NK-92 (cell line): ENCODE results near the gene NEK6.

ENCODE experiments used
- DNase-seq: peaks from one replicate; lab custom pipeline; 2025; ENCODE audit not compliant: unreplicated experiment; lab: John Stamatoyannopoulos, UW

Gene NEK6

DNA sequence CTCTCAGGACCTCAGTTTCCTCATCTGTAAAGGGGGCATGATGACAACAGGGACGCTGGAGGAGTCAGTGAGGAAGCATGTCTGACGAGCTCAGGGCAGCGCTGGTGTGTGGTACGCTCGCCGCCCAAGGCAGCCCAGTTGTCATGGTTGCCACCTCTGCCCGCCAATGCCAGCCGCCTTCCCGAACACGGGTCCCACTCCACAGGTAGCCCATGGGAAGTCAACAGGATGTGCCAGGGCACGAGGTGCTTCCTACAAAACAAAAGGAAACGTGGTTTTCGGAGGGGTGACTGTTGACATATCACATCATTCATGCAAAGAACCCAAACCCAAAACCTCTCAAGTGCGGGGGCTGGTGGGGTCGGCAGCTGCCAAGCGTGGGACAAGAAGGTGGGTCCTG, 58.1 kb downstream of the NEK6 start:
- no peak for DNase-seq

DNA sequence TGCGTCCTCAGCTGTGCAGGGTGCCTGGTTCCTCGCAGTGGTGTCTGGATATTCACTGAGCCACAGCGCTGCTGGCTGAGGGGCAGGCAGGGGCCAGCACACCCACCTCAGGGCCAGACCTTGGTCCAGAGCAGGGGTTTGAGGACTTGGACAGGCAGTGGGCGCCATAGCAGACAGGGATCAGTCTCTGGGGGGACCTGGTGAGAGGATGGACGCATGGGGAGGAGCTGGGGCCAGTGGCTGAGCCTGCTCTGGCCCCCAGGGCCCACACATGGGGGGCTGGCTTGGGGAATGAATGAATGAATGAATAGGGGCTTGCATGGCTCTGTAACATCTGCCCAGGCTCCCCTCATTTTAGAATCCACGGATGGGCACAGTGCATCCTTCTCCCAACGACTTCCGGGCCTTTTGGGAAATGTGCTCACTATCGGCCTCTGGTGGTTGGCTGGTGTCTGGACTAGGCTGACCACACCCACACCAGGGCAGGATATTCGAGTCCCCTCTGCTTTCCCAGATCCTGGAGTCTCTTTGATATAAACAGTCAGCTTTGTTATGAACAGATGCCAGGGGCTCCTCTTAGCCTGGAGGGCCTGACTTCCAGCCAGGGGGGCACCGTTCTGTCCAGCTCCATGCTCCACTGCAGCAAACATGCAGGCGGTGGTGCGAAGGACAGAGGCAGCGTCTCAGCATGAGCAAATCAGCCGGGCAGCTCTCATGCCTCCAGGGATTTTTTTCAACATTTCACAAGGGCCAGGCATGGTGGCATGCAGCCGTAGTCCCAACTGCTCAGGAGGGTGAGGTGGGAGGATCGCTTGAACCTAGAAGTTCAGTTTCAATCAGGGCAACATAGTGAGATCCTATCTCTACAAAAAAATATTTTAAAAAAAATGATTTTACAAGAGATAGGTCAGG, 62.6 kb downstream of the NEK6 start:
- no peak for DNase-seq

DNA sequence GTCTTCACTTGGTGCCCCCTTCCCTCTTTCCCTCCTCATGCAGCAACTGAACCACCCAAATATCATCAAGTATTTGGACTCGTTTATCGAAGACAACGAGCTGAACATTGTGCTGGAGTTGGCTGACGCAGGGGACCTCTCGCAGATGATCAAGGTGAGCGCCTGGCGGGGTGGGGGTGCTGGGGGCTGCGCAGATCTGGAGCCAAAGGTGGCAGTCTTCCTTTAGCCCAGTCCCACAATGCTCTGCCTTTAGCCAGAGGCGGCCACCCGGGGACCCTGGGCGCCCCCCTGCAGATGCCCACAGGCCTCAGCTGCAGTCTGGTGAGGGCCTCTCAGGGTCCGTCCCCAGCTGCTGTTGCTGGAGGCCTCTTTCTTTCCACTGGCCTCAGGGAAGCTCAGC, 63.7 kb downstream of the NEK6 start:
- no peak for DNase-seq

DNA sequence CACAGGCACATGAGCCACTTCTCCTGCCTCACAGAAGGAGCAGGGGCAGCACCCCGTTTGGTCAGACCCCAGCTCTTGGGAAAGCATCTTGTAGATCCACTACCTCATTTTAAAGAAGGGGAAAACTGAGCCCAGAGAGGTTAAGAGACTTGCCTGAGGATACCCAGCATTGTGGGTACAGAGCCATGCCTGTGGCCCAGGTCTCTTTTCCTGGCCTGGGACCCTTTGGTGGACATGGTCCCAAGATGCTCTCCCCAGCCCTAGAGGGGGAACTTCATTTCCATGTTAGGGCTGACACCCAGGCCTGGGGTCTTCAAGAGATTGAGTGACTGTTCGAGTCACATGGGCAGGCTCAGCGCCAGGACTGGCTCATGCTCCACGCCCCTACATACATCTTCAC, 64.2 kb downstream of the NEK6 start:
- no peak for DNase-seq

DNA sequence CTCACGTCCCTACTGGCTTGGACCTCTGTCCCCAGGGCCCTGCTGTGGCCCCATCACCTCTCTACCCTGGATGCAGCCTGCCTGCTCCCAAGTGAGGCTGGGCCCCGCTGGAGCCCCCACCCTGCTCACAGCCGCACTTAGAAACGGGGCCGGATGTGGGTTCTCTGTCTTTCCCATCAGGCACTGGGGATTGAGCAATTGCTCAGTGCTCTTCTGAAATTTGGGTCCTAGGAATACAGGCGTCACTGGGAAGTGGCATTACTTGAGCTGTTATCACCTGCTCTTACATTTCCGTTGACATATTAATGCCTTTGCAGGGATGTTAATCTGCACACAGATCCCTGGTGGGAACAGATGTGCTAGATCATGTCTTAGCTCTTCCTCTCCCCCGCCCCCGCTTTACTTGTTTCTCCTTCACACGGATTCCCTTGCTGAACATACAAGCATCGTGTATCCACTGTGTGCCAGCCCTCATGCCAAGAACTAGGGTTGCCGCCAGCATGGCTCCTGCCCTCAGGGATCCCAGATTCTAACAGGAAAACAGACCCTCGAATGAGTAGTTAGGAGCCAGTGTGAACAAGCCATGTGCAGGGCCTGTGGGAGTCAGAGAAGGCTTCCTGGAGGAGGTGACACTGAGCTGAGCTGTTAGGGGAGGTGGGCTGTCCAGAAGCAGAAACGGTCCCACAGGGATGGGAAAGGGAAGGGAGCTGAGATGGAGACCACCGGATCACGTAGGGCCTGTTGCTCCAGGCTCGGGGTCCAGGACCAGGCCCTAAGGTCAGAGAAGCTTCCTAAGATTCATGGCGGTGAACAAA, 65.1 kb downstream of the NEK6 start:
- DNase-seq = no peak

DNA sequence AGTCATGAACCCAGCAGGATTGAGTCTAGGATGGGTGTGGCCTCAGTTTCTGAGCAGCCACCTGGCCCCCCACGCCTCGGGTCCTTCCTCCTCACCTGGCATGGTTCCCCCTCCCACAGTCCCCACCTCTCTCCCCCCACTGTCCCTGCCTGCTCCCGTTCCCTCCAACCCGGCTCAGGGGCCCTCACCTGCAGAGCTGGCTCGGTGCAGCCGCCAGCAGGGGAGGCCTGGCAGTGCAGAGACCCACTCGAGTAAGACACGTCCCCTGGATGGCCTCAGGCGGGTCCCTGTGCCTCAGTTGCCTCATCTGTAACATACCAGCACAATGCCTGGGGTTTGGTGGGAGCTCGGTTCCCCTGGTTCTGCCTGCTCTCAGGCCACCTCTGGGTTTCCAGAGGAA, 66.2 kb downstream of the NEK6 start:
- DNase-seq = no peak

DNA sequence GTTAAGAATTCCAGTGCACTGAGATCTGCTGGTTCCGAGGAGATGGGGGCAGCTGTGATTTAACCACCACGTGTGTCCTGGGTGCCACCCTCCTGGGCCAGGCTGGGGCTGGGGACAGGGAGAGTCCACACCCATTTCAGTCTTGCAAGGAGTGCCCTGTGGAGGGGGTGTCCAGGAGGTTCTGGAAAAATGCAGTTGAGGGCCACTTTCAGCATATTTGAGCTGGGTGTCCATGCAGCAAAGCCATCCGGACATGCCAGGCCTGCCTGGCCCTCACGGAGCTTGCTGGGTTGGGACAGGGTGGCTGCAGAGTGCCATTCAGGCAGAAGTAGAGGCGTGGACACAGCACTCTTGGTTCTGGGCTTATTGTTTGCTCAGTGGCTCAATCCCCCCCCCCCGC, 68.1 kb downstream of the NEK6 start:
- DNase-seq = no peak

DNA sequence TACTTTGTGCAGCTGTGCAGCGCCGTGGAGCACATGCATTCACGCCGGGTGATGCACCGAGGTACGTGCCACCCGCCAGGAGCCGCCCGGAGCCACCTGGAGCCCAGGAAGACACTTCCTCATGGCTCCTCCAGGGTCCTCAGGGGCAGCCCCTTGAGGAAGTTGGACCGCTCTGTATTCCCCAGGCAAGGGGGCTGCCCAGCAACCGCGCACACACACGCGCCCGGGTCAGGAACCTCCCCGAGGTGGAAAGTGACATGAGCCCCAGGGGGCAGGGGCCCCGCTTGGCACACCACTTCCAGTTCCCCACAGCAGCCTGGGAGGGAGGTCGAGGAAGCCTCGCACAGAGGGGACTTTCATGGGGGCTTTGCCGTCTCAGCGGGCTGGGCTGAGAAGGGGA, 68.6 kb downstream of the NEK6 start:
- DNase-seq = no peak

DNA sequence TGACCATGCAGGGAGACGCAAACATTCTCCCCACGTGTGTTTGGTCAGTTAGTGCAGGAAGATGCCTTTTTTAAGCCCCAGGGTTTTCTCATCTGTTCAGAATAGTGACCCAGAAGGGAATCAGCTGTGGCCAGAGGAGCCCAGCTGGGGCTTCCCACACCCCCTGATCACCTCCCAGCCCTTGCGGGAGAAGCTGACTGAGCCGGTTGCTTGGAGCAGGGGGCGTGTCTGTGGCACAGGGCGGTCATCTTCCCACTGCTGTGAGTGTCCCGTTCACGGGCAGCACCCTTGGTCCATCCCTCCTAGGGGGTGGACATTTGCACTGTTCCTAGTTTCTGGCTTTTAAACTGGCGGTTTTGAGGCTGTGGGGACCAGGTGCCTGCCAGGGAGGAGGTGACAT, 69.7 kb downstream of the NEK6 start:
- no peak for DNase-seq

DNA sequence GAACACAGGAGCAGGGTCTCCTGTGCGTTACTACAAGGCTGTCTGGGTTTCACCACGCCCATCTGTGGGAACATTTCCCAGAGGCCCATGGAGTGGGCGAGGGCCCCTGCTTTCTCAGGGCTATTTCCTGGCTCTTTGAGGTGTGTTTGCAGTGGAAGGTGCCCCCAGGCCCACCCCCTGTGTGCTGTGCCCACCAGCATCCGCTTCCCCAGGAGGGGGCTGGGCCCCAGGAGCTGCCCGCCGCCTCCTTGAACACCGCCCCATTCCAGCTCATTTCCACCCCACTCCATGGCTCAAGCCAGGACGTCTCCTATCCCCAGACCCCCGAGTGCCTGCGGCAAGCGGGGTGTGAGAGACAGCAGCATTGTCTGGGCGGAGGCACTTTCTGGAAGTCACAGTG, 70.5 kb downstream of the NEK6 start:
- no peak for DNase-seq

DNA sequence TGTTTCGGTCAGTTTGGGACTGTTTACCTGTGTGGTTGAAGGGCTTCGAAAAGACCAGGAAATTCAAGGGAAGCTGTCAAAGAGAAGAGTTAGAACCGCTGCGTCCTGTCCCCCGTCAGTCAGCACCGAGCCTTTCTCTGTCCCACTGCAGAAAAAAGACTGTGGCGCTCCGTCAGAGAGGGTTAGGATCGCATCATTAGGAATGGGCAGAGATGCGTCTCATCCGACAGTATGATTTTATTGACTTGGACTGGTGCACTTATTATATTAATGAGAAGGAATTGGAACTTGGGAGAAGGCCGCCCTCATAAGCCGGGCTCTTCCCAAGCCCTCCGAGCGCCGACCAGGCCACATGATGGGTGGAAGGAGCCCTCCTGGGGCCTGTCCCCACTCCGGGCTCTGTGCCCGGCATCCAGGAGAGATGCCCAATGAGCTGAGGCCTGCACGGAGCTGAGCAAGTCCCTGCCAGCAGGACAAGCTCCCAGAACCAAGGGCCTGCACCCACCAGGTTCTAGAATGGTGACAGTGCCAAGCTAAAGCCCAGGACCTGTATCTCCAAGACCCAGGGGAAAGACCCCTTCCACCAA, 71.5 kb downstream of the NEK6 start:
- no peak for DNase-seq

DNA sequence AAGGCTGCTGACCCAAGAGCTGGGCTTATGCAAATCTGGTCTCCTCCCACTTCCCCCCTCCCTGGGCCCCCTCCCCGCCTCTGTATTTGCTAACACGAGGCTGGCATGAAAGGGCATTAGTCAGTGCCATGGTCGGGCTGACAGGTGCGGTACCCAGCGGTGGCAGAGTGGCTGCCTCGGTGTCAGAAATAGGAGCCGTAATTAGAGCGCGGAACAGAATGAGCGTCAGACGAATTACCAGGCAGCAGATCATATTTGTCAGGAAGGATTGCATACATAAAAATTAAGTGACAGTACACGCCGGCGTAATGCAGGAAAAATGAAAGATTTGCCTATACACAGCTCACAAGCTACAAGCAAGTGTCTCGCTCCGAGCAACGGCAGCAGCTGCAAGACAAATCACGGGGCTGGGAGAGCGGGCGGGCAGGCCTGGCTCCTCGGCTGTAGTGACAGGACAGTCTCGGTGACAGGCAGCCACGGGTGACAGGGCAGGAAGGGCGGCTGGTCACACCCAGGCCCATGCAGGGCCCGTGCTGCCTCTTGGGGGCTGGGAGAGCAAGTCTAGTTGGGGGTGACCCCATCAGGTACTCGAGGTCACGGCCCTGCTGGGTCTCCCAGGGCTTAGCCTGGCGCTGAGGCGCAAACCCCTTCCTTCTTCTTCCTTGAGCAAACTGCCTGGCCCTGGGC, 72.4 kb downstream of the NEK6 start:
- DNase-seq = no peak

DNA sequence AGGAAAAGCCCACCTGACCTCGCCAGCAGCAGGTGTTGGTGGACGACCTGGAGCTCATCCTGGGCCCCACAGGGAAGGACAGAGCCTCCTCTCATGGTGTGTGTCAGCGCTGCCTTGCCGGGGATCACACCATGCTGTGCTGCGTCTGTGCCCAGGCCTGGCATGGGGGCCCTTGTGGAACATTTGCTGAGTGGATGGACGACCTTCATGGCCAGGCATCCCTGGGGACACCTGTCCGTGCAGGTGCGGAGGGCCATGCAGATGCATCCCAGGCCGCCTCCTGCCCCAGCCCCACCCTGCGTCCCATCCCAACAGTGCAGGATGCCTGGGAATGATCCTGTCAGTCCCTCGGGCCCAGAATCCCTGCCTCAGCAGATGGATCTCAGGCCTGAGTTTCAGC, 73.8 kb downstream of the NEK6 start:
- no peak for DNase-seq

DNA sequence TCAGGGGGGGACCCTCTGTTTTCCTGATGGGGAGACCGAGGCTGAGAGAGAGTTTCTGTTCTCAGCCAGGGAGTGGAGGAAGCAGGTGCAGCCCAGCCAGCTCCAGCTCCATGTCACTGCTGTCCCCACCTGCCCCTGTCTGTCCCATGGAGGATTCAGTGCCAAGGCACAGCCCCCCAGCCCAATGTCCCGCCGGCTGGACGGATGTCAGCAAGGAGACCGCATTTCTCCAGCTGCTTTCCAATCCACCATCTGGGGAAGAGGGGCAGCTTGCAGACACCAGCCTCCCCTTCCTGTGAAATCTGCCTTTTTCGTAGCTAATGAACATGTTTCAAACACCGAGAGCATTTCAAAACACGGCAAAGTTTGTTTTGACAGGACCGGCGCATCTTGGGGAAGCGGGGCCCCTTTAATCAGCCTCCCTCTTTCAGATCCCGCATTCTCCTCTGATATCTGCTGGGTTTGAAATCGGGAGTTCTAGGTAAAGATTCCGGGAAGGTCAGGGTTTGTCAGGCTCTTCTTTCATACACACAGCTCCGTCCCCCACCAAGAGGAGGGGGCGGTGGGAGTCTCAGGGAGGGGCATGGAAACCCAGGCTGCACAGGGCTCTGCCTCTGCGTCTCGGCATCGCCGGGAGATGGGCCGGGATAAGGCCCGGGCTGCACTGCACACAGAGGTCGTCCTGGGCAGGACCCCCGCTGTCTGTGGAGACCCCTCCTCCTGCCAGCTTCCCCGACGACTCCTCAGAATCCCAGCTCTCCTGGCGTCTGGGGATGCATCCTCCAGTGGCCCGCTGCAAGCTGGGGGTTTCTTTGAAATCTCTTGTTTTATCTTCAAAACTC, 74.8 kb downstream of the NEK6 start:
- DNase-seq = no peak

DNA sequence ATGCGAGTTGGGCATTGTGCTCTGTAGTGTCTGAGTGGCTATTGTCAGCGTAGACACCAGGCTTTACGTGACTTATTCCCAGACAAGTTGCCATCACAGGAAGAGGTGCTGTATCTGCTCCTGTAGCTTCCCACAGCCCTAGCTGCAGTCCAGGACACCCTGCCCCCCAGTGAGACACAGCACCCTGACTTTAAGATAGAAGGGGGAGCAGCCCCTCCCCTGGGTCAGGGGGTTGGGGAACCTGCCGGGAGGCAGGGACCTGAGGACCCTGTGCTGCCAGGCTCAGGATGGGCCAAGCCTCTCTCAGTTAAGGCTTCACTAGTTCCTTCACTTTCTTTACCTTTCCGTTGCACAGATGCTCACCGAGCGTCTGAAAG, 75.4 kb downstream of the NEK6 start:
- no peak for DNase-seq

DNA sequence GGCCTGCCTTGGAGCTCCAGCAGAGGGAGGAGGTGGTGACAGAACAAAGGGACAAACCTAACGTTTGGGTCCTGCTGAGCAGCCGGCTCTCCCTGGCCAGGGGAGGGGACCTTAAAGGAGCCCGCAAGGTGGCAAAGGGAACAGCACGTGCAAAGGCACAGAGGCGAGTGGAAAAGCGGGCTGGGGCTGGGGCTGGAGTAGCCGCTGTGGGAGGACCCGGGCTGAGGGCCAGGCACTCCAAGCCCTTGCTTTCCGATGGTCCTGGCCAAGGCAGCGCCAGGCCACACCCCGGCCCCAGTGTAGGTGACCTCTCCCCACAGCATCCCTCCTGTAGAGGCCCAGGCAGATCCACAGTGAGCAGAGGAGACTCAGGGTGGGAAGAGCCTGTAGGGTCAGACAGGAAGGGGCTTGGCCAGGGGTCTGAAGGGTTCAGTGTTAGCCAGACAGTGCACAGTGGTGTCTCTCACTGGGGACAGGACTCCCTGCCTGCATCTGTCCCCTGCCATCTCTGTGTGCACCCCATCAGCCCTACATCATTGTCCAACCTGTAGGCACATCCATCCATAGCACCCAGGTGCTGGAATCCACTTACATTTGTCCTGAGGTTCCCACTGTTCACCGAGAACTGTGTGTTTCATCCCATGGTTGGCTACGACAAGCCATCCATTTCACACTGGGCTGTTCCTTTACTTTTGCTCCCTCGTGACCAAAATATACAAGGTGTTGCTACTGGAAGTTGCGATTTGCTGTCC, 77.0 kb downstream of the NEK6 start:
- no peak for DNase-seq

DNA sequence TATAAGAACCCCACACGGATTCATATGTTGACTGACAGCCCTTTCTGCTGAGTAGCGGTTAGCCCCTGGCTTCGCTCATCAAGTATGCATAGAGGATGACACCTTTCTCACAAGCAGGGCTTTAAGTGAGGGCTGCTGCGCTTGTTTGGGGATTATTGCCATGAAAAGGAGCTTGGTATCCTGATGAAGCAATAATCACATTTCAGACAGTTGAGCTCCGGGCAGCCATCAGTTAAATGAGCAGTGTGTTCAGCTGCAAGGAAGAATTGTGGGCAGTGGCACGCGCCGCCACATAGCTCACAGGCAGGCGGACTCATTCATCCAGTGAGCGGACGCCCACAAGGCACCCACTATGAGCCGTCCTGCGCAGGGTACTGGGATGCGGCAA, 77.6 kb downstream of the NEK6 start:
- DNase-seq = no peak

DNA sequence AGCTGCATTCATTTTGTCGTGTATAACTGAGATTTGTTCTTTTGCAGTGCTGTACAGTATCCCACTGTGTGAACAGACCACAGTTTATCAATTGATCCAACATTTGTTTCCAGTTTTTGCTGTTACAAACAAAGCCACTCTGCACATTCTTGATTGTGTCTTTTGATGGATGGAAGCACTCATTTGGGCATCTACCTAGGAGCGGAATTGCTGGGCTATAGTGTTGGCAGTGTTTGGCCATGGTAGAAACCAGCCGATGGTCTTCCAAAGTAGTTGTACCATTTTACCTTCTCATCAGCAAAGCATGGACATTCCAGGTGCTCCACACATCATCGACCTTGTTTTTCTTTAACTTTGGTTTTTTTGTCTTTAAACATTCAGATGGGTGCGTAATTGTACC, 79.8 kb downstream of the NEK6 start:
- no peak for DNase-seq

DNA sequence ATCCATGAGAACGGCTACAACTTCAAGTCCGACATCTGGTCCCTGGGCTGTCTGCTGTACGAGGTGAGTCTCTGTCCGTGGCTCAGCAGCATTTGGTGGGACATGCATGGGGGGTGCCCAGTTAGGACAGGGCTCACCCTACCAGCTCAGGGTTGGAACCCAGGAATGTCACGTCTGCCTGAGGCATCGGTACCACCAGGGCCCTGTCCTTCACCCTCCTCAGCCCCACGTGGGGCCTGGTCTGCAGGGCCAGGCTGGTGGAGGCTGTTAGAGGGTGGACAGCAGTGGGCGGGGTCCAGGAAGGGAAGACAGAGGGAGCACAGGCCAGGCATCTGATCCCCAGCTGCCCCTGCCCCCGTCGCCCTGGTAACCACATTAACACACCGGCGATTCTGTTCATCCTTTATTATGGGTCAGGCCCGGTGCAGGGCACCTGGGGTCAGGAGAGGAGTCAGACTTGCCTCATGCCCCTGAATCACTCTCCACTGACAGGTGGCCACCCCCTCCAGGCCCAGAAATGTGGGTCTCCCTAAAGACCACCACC, 81.9 kb downstream of the NEK6 start:
- no peak for DNase-seq
